Right lobe of liver (tissue), 6 donors: ENCODE results near the gene LMNTD2. TPM values are rescaled to one million over a fixed set of nuclear protein-coding genes. Genes with fewer than 3 reads are reported as not detected.

Experiments
- ATAC-seq, 4 donors: fragments of 200-7000 bp; cut with Tn5 transposase; one replicate each; pipeline ENCODE4 v1.9.1; 2020; ENCODE audit warnings: mild to moderate bottlenecking in 4 of 4, moderate library complexity in 4 of 4
- DNase-seq, 3 donors: peaks; one replicate each; pipeline ENCODE4 v3.0.0-alpha.2; 2020
- H3K27ac ChIP-seq, 3 donors: fragments of 200-600 bp; one replicate each; pipeline ENCODE4 v1.8.0; 2022
- H3K27me3 ChIP-seq, 2 donors: fragments of 200-600 bp; one replicate each; pipeline ENCODE4 v1.8.0; 2022
- H3K36me3 ChIP-seq, 4 donors: fragments of 200-600 bp; sonication (generic) in 1 of 4; one replicate each; pipeline versions ENCODE4 v1.5.1 to v1.8.0; 2017 to 2022; ENCODE audit warnings: control low read depth in 1 of 4
- H3K4me1 ChIP-seq, 4 donors: fragments of 200-600 bp; sonication (generic) in 1 of 4; one replicate each; pipeline versions ENCODE4 v1.5.1 to v1.8.0; 2017 to 2022; ENCODE audit warnings: control low read depth in 1 of 4
- H3K4me3 ChIP-seq, 3 donors: fragments of 200-600 bp; one replicate each; pipeline ENCODE4 v1.8.0; 2022
- H3K9me3 ChIP-seq, 4 donors: fragments of 200-600 bp; sonication (generic) in 1 of 4; one replicate each; pipeline versions ENCODE4 v1.5.1 to v1.8.0; 2017 to 2022; ENCODE audit warnings: control low read depth in 1 of 4
- POLR2A ChIP-seq: fragments of 450-650 bp; IDR thresholded peaks from one replicate; pipeline ENCODE4 v1.6.1; 2017; ENCODE audit warnings: antibody characterized with exemption, mild to moderate bottlenecking
- WGBS: methylation state at CpG from one replicate; pipeline ENCODE4 v1.1.6; 2018; ENCODE audit warnings: low coverage, low lambda C conversion rate; ENCODE audit not compliant: insufficient coverage; ENCODE audit errors: missing lambda C conversion rate; 5-methylcytosine and 5-hydroxymethylcytosine counted together
- intact Hi-C, 2 donors: fragments of 100-400 bp; cut with DNase I; formaldehyde crosslinking; loops; one replicate each; pipeline versions ENCODE4 v1.11.2 to v1.14.1; 2022
- total RNA-seq, 6 experiments: library from RNA; depleted of rRNA in 2 of 6; stranded (reverse); fragments of >200 nt in 2 of 6; fragmentation: NEBNext Ultra II Directional in 3 of 6; extraction: Animal tissue kit (Norgen Biotek cat#: 25700) in 3 of 6; gene quantifications; one replicate each; pipeline versions ENCODE4 v1.1.0 to v1.2.4, GENCODE V29; 2016 to 2023
- TF ChIP-seq, protein P1 (sequence below), 4 donors: fragments of 200-600 bp in 3 of 4; fragments of 450-650 bp in 1 of 4; IDR thresholded peaks; one replicate each; pipeline versions ENCODE4 v1.5.1 to v1.8.0; 2016 to 2022; ENCODE audit warnings: antibody characterized with exemption in 4 of 4, mild to moderate bottlenecking in 2 of 4
- donor health status: DM: no; HTN: yes; CAD: no.
- donor health status: DM: no; HTN: no; CAD: no.
- donor health status: DM: no; HTN: no; CAD: no.
- donor health status: DM: no; HTN: yes; CAD: no.
- donor health status: DM: no; HTN: yes; CAD: no.

The LMNTD2 gene
- total RNA-seq, 6 experiments from 2014 or later: 4.7 to 14.7 (median 7.9) TPM

GRCh38 chr11:589798-590197, 29.3 kb upstream of the LMNTD2 start:
- no peak overlapping the region for H3K27ac ChIP-seq
- no peak overlapping the region for H3K4me3 ChIP-seq
- no peaks in the 10 kb centered on the region for H3K27me3 ChIP-seq
- intact Hi-C loops: no loop called here
- no peak for ATAC-seq
- 86% methylated on average over 14 of the region's 26 CpGs for WGBS
- H3K36me3 ChIP-seq: peaks cover 0 to 70% (median 27%) of the 10 kb centered on the region in 4 donors
- DNase-seq: no peak
- H3K4me1 ChIP-seq: peaks cover 0 to 32% (median 20%) of the 10 kb centered on the region in 4 donors
- no peaks in the 10 kb centered on the region for H3K9me3 ChIP-seq
- no peak for TF ChIP-seq POLR2A
- TF ChIP-seq, protein P1, sequence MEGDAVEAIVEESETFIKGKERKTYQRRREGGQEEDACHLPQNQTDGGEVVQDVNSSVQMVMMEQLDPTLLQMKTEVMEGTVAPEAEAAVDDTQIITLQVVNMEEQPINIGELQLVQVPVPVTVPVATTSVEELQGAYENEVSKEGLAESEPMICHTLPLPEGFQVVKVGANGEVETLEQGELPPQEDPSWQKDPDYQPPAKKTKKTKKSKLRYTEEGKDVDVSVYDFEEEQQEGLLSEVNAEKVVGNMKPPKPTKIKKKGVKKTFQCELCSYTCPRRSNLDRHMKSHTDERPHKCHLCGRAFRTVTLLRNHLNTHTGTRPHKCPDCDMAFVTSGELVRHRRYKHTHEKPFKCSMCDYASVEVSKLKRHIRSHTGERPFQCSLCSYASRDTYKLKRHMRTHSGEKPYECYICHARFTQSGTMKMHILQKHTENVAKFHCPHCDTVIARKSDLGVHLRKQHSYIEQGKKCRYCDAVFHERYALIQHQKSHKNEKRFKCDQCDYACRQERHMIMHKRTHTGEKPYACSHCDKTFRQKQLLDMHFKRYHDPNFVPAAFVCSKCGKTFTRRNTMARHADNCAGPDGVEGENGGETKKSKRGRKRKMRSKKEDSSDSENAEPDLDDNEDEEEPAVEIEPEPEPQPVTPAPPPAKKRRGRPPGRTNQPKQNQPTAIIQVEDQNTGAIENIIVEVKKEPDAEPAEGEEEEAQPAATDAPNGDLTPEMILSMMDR (IDR thresholded peaks at IDR 0.05): no peak

DNA sequence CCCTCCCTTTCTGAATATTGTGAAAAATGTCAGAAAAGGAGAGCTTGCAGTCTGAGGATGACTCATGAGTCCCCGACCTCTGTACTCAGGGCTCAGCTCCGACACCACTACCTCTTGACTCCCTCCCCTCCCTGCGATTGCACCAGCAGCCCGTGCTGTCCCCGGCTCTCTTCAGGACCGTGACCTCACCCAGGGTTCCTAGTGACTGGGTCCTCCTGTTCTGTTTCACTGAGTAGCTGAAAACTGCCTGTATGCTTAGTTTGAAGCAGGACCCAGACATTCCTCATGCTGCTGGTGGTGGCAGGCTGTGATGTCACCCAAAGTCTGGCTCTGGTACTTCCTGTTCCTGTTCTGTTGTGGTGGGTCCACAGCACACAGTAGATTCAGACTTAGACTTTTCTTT, 27.4 kb upstream of the LMNTD2 start:
- intact Hi-C loops: no loop called here
- Histone ChIP-seq H3K27me3 (no peaks in the 10 kb centered on the region), H3K27ac (peak overlapping the region in 2 of 3 donors; percentile 31 to 62), H3K4me3 (no peak overlapping the region), H3K36me3 (peaks cover 0 to 66% (median 26%) of the 10 kb centered on the region in 4 donors), H3K4me1 (peaks cover 0 to 32% (median 20%) of the 10 kb centered on the region in 4 donors), H3K9me3 (no peaks in the 10 kb centered on the region)
- ATAC-seq: peak; percentile 95 to 98 (median 96)
- DNase-seq: peak; percentile 90 to 94 (median 94)
- TF ChIP-seq POLR2A: no peak
- TF ChIP-seq, protein P1 (IDR thresholded peaks at IDR 0.05): no peak
- 16% methylated on average over 6 of the region's 6 CpGs for WGBS

DNA sequence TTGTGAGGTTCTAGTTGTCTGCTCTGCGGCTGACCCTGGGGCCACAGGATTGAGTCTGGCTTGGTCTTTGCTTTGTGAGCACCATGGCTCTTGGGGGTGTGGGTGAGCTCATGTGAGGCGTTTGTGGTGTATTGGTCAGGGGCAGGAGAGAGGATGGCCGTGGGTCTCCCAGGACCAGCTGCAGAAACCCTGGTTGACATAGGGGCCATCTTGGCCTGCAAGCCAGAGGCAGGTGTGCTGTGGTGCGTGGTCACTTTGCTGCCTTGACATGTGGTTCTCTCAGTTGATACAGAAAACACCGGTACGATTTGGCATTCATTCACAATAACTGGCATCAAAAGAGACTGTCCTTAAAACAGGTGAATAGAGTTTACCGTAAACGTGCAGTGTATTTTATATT, 27.0 kb upstream of the LMNTD2 start:
- TF ChIP-seq POLR2A: no peak
- TF ChIP-seq, protein P1 (IDR thresholded peaks at IDR 0.05): no peak
- Histone ChIP-seq H3K4me3 (no peak overlapping the region), H3K27ac (peak overlapping the region in 2 of 3 donors; percentile 16 to 62), H3K4me1 (peaks cover 0 to 32% (median 20%) of the 10 kb centered on the region in 4 donors), H3K36me3 (peaks cover 0 to 64% (median 23%) of the 10 kb centered on the region in 4 donors), H3K27me3 (no peaks in the 10 kb centered on the region), H3K9me3 (no peaks in the 10 kb centered on the region)
- ATAC-seq: peak; percentile 27 to 49 (median 34)
- DNase-seq: no peak
- WGBS: 21% methylated on average over 4 of the region's 8 CpGs
- intact Hi-C loops: no loop called here

GRCh38 chr11:586376-587316, 26.1 kb upstream of the LMNTD2 start:
- H3K36me3 ChIP-seq: peaks cover 0 to 65% (median 24%) of the 10 kb centered on the region in 4 donors
- ATAC-seq: peak; percentile 52 to 68 (median 58)
- TF ChIP-seq, protein P1 (IDR thresholded peaks at IDR 0.05): no peak
- TF ChIP-seq POLR2A: no peak
- no peaks in the 10 kb centered on the region for H3K27me3 ChIP-seq
- no peak overlapping the region for H3K4me3 ChIP-seq
- H3K27ac ChIP-seq: peak overlapping the region in 1 of 3 donors; percentile 62
- H3K9me3 ChIP-seq: no peaks in the 10 kb centered on the region
- DNase-seq: no peak
- peaks cover 0 to 33% (median 20%) of the 10 kb centered on the region in 4 donors for H3K4me1 ChIP-seq
- intact Hi-C loops: no loop called here
- WGBS: 46% methylated on average over 7 of the region's 32 CpGs
